NCI-H510A treated with DMSO at 0.1 percent for 48 hours (cell line): ENCODE measurements around the gene PSMD12.
"Not testable (repeated sequence)": the region's sequence is repeated elsewhere in the genome, so short reads cannot be mapped to it uniquely, and the experiment has no call there.

ENCODE experiments used
- DNase-seq: peaks from one replicate; lab custom pipeline; 2025; lab: John Stamatoyannopoulos, UW

PSMD12 gene

GRCh38 chr17:67358612-67359011 lies 7.8 kb downstream of the PSMD12 start:
- DNase-seq: no peak

- no peak for DNase-seq
These were observed 12.3 kb downstream of the PSMD12 start for GRCh38 chr17:67353929-67354574.

DNA sequence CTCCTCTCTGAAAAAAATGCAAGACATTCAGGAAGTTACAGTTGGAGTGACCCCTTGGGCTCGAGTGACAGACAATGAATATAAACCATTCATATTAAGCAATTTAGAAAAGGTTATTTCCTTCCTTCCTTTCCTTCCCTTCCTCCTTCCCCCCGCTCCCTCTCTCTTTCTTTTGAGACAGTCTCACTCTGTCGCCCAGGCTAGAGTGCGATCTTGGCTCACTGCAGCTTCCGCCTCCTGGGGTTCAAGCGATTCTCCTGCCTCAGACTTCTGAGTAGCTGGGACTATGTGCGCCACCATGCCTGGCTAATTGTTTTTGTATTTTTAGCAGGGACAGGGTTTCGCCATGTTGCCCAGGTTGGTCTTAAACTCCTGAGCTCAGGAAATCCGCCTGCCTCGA lies 13.2 kb downstream of the PSMD12 start:
- DNase-seq: no peak

GRCh38 chr17:67349420-67349819 lies 17.0 kb downstream of the PSMD12 start:
- no peak for DNase-seq

DNA sequence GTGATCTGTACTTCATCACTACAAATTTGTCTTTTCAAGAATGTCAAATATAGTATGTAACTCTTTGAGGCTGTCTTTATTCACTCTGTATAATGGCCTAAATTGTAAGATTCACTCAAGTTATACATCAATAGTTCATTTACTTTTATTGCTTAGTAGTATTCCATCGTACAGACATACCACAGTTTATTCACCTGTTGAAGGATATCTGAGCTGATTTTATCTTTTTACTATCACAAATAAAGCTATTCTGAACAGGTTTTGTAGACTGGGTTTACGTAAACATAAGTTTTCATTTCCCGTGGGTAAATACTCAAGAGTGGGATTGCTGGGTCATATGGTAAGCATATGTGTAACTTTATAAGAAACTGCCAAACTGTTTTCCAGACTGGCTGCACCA lies 18.6 kb downstream of the PSMD12 start:
- DNase-seq: no peak

DNA sequence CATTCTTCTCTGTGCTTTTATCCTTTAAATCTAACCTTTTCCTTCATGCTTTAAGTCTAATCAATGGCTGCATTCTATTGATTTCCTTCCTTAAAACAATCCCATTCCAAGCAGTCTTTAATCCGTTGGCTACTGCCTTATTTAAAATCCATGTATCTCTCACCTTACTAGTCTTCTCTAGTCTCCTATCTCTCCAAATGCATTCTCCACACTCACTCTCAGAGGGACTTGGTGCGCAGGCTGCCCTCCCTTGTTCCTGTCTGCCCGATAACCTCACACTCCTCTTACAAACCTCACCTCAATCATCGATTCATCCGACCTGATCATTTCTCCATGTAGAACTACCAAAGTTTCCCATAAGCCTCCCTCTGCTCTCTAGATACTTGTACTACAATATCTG lies 23.1 kb downstream of the PSMD12 start:
- DNase-seq: no peak

GRCh38 chr17:67338353-67338752 lies 28.0 kb downstream of the PSMD12 start:
- DNase-seq: not testable (repeated sequence)

GRCh38 chr17:67336859-67337258 lies 29.5 kb downstream of the PSMD12 start:
- no peak for DNase-seq

DNA sequence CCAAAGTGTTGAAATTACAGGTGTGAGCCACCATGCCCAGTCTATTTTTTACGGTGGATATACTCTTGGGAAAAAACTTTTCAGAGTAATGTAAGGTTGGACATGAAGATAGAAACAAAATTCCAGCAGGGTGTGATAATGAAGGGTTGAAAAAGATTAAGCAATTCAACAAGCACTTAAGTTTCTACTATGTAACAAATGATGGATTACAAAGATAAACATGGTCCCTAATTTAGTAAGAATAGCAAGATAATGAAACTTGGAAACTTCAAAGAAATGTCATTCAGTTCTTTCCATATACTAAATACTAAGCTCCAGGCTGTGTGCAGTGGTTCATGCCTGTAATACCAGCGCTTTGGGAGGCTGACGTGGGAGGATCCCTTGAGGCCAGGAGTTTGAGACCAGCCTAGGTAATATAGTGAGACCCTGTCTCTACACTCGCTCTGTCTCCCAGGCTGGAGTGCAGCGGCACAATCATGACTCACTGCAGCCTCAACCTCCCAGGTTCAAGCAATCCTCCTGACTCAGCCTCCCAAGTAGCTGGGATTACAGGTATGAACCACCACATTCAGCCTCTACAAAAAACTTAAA lies 31.0 kb downstream of the PSMD12 start:
- DNase-seq: no peak

DNA sequence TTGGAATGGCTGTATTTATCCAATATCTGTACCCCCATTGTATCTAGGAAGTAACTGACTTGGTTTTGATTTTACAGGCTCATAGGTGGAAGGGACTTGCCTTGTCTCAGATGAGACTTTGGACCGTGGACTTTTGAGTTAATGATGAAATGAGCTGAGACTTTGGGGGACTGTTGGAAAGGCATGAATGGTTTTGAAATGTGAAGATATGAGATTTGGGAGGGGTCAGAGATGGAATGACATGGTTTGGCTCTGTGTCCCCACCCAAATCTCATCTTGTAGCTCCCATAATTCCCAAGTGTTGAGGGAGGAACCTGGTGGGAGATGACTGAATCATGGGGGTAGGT lies 34.2 kb downstream of the PSMD12 start:
- not testable (repeated sequence) for DNase-seq

- not testable (repeated sequence) for DNase-seq
These were observed 34.8 kb downstream of the PSMD12 start for GRCh38 chr17:67331381-67332161.

DNA sequence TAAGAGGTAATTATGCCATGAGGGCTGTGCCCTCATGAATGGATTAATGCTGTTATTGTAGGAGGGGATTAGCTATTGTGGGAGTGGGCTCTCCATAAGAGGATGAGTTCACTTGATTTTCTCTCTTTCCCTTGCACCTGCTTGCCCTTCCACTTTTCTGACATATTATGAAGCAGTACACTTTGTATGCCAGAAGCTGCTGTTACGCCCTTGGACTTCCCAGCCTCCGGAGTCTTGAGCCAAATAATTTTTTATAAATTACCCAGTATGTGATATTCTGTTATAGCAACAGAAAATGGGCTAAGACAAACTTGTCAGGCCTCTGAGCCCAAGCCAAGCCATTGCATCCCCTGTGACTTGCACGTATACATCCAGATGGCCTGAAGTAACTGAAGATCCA lies 38.4 kb downstream of the PSMD12 start:
- DNase-seq: no peak

- not testable (repeated sequence) for DNase-seq
These were observed 39.2 kb downstream of the PSMD12 start for GRCh38 chr17:67326959-67327745.

GRCh38 chr17:67326440-67326839 lies 39.9 kb downstream of the PSMD12 start:
- DNase-seq: no peak

DNA sequence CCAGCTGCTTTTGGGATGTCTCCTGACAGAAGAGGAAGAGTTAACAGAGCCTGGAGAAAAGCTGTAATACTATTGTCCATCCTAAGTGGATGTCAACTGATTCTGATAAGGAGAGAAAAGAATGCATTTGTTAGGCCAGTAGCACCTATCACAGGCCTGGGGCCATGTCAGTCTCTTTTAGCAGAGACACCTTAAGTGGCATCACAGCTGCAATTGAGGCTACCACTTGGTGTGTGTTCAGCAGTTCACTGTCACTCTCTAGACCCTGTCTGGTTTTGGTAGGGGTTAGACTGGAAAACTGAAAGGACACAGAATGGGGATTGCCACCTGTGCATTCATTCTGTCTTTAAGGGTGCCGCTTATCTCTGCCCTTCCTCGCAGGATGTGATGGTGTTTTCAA lies 42.0 kb downstream of the PSMD12 start:
- no peak for DNase-seq

DNA sequence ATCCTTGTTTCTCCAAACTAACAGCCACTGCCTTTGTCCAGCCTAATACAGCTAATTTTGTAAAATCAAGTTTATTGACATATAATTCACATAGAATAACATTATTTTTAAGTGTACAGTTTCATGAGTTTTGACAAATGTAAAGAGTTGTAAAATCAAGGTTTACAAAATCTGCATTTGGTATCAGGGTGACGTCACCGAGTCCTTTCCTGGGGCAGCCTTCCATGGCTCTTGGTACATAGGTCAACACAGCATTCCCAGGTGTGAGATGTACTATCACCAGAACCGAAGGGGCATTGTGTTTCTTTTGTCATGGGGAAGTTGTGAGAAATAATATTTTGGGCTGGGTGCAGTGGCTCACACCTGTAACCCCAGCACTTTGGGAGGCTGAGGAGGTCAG lies 42.9 kb downstream of the PSMD12 start:
- no peak for DNase-seq

- DNase-seq: peak; percentile 52
These were observed 44.2 kb downstream of the PSMD12 start for GRCh38 chr17:67322042-67322787.

GRCh38 chr17:67321486-67321885 lies 44.9 kb downstream of the PSMD12 start:
- not testable (repeated sequence) for DNase-seq

GRCh38 chr17:67316781-67317180 lies 49.6 kb downstream of the PSMD12 start:
- no peak for DNase-seq

DNA sequence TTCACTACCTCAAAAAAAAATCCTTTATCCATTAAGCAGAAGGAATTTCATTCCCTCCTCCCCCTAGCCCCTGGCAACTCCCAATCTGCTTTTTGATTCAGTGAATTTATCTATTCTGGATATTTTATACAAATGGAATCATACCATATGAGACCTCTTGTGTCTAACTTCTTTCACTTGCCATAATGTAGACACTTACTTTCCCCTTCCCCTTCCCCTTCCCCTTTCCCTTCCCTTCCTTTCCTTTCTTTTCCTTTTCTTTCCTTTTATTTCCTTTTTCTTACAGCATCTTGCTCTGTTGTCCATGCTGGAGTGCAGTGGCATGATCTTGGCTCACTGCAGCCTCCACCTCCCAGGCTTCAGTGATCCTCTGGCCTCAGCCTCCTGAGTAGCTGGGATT lies 50.5 kb downstream of the PSMD12 start:
- no peak for DNase-seq

- DNase-seq: no peak
These were observed 54.1 kb downstream of the PSMD12 start for GRCh38 chr17:67312265-67312664.

- no peak for DNase-seq
These were observed 54.8 kb downstream of the PSMD12 start for GRCh38 chr17:67311575-67311974.
